Epithelial cell of esophagus (primary cell): ENCODE measurements around the gene P2RX2.

Experiments
- DNase-seq: peaks from one replicate; pipeline ENCODE4 v3.0.0; 2010; ENCODE audit warnings: low read depth
- H3K4me3 ChIP-seq: 2 replicates; pipeline ENCODE4 v1.5.1; 2011; ENCODE audit warnings: mild to moderate bottlenecking, low read length, control low read depth
- TF ChIP-seq, protein P1 (sequence below): IDR thresholded peaks from 2 replicates; pipeline ENCODE4 v1.5.1; 2011; ENCODE audit warnings: low read depth, mild to moderate bottlenecking, low read length, control low read depth, inconsistent platforms; ENCODE audit not compliant: insufficient read depth; ENCODE audit errors: missing control alignments

The P2RX2 gene

DNA sequence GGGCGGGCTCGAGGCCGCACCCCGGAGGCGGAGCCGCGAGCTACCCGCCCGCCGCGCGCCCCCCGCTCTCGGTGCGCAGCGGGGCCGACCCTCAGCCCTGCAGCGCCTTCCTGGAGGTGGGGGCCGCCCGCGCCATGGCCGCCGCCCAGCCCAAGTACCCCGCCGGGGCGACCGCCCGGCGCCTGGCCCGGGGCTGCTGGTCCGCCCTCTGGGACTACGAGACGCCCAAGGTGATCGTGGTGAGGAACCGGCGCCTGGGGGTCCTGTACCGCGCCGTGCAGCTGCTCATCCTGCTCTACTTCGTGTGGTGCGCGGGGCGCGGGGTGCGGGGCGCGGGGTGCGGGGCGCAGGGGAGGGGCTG, at the start of gene P2RX2:
Gene P2RX2 (plus strand): TSS at position 94 of the 361 bp plus-strand sequence. CDS start 41 bp downstream, at position 135.
- no peak within 1 kb of the TSS for H3K4me3 ChIP-seq
- no peak for DNase-seq
- TF ChIP-seq, protein P1, sequence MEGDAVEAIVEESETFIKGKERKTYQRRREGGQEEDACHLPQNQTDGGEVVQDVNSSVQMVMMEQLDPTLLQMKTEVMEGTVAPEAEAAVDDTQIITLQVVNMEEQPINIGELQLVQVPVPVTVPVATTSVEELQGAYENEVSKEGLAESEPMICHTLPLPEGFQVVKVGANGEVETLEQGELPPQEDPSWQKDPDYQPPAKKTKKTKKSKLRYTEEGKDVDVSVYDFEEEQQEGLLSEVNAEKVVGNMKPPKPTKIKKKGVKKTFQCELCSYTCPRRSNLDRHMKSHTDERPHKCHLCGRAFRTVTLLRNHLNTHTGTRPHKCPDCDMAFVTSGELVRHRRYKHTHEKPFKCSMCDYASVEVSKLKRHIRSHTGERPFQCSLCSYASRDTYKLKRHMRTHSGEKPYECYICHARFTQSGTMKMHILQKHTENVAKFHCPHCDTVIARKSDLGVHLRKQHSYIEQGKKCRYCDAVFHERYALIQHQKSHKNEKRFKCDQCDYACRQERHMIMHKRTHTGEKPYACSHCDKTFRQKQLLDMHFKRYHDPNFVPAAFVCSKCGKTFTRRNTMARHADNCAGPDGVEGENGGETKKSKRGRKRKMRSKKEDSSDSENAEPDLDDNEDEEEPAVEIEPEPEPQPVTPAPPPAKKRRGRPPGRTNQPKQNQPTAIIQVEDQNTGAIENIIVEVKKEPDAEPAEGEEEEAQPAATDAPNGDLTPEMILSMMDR, result no peak

GRCh38 chr12:132568826-132569480, 49.6 kb upstream of the P2RX2 start:
- no peak overlapping the region for H3K4me3 ChIP-seq
- no peak for DNase-seq
- TF ChIP-seq, protein P1, result no peak

- no peak for DNase-seq
- H3K4me3 ChIP-seq, result no peak overlapping the region
- TF ChIP-seq, protein P1, result no peak
These were observed 48.6 kb upstream of the P2RX2 start for GRCh38 chr12:132569856-132570480.

DNA sequence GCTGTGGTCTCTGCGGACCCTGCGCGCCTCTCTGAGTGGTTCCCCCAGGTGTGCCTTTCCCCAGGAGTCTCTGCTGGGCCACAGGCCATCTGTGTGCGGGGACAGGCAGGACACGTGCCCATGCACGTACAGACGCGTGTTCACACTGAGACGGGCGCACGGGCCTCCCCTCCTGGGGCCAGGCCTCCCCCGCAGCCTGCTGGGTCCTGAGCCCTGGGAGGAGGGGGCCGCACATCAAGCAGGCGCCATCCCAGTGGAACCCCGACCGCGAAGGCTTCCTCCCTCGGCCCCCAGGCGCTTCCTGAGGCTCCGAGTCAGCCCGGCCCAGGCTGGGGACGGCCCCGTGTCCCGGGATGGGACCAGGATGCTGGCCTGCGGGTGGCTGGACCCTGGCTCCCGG, 47.9 kb upstream of the P2RX2 start:
- TF ChIP-seq, protein P1, result no peak
- no peak for DNase-seq
- H3K4me3 ChIP-seq, result no peak overlapping the region

DNA sequence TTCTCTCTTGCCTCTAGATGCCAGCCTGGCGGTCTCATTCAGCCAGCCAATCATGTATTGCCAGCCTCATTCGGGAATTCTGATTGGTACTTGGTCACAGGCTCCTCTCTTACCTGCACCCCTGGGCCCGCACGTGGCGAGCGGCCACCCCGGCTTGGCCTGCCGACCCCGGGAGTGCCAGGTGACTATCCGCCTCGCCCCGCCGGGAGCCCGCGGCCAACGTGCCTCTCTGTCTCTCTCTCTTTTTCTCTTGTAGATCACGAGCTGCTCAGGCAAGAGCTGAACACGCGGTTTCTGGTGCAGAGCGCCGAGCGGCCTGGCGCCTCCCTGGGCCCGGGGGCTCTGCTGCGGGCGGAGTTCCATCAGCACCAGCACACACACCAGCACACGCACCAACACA, 47.5 kb upstream of the P2RX2 start:
- TF ChIP-seq, protein P1, result no peak
- no peak overlapping the region for H3K4me3 ChIP-seq

DNA sequence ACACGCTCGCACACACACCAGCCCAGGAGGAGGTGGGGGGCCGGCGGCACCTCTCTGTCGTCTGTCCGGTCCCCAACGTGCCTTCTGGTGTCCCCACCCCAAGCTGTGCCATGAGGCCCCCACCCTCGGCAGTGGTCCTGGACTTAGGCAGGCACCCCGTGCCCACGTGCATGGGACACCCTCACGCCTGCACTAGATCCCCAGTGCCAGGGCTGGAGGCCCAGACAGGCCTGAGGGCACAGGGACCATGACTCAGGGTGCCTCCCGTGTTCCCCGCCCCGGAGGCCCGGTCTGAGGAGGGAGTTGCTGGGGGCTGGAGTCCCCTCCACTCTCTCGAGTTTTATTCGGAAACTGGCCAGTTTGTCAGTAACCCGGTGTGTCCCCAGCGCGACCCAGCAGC, 47.0 kb upstream of the P2RX2 start:
- H3K4me3 ChIP-seq, result no peak overlapping the region
- TF ChIP-seq, protein P1, result no peak
- DNase-seq, result peak; percentile 23

More for the DNA sequence above, 47.5 kb upstream of the P2RX2 start:
- DNase-seq, result no peak

DNA sequence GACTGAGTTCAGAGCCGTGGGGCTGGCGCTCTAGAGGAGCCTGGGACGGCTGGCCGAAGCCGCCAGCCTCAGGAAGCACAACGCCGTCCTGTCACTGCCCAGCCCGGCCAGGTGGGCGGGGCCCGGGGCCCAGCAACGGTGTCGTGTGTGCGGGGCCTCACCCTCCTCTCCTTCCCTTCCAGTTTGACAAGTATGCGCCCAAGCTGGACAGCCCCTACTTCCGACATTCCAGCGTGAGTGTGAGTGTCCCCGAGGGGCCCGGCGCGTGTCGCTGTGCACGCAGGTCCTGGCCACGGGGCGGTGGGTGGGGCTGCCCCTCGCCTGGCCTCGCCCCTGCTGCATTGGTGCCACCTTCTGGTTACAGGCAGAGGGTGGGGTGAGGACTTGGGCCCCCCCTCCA, 46.5 kb upstream of the P2RX2 start:
- H3K4me3 ChIP-seq, result no peak overlapping the region
- TF ChIP-seq, protein P1, result no peak
- DNase-seq, result peak; percentile 24
